ENCODE measurements around the gene METTL15.

DNA sequence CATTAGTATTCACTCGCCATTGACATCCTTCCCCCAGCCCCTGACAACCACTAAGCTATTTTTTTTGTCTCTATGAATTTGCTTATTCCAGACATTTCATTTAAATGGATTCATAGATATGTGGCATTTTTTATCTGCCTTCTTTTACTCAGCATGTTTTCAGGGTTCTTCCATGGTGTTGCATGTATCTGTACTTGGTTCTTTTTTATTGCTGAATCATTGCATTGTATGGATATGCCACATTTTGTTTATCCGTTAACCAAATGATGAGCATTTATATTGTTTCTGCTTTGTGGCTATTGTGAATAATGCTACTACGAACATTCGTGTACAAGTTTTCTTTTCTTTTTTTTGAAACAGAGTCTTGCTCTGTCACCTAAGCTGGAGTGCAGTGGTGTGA lies 5.9 kb downstream of the METTL15 start:
- TF ChIP-seq, protein P1, sequence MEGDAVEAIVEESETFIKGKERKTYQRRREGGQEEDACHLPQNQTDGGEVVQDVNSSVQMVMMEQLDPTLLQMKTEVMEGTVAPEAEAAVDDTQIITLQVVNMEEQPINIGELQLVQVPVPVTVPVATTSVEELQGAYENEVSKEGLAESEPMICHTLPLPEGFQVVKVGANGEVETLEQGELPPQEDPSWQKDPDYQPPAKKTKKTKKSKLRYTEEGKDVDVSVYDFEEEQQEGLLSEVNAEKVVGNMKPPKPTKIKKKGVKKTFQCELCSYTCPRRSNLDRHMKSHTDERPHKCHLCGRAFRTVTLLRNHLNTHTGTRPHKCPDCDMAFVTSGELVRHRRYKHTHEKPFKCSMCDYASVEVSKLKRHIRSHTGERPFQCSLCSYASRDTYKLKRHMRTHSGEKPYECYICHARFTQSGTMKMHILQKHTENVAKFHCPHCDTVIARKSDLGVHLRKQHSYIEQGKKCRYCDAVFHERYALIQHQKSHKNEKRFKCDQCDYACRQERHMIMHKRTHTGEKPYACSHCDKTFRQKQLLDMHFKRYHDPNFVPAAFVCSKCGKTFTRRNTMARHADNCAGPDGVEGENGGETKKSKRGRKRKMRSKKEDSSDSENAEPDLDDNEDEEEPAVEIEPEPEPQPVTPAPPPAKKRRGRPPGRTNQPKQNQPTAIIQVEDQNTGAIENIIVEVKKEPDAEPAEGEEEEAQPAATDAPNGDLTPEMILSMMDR (IDR thresholded peaks at IDR 0.05; ENCODE audit: poor library complexity) = no peak
- no peak for TF ChIP-seq EZH2phosphoT487 (IDR thresholded peaks at IDR 0.05; ENCODE audit: low read depth, severe bottlenecking, unreplicated experiment)

Data from hepatocyte (in vitro differentiated cells).